Astrocyte of the spinal cord (primary cell): ENCODE results near the gene C12orf42.

Experiments
- DNase-seq: peaks from one replicate; pipeline ENCODE4 v3.0.0; 2011; ENCODE audit warnings: low read depth, low spot score
- H3K4me3 ChIP-seq: 2 replicates; pipeline ENCODE4 v1.5.1; 2011; ENCODE audit warnings: low read depth, mild to moderate bottlenecking, low read length, moderate library complexity
- CTCF ChIP-seq: IDR thresholded peaks from 2 replicates; pipeline ENCODE4 v1.5.1; 2012; ENCODE audit warnings: low read depth, mild to moderate bottlenecking, low read length, inconsistent platforms
- in situ Hi-C: cut with HindIII; loops from 2 replicates; pipeline ENCODE4 v1.10.0; 2017; ENCODE audit warnings: low sequenced_read_pairs

C12orf42 gene

GRCh38 chr12:103333676-103334075, 162.1 kb downstream of the C12orf42 start:
- TF ChIP-seq CTCF, result no peak
- H3K4me3 ChIP-seq, result no peak overlapping the region
- DNase-seq, result no peak
- in situ Hi-C loops, result no loop called here

GRCh38 chr12:103331643-103332042, 164.1 kb downstream of the C12orf42 start:
- no peak for DNase-seq
- TF ChIP-seq CTCF, result no peak
- in situ Hi-C loops, result no loop called here
- H3K4me3 ChIP-seq, result no peak overlapping the region

- H3K4me3 ChIP-seq, result no peak overlapping the region
- in situ Hi-C loops, result no loop called here
- no peak for DNase-seq
- no peak for TF ChIP-seq CTCF
Observed at GRCh38 chr12:103330672-103331071, 165.1 kb downstream of the C12orf42 start.

GRCh38 chr12:103327676-103328075, 168.1 kb downstream of the C12orf42 start:
- H3K4me3 ChIP-seq, result no peak overlapping the region
- no peak for DNase-seq
- TF ChIP-seq CTCF, result no peak
- in situ Hi-C loops, result no loop called here

GRCh38 chr12:103326190-103326589, 169.6 kb downstream of the C12orf42 start:
- in situ Hi-C loops, result no loop called here
- no peak overlapping the region for H3K4me3 ChIP-seq
- TF ChIP-seq CTCF, result no peak
- DNase-seq, result no peak

- no peak overlapping the region for H3K4me3 ChIP-seq
- DNase-seq, result no peak
- no peak for TF ChIP-seq CTCF
- in situ Hi-C loops, result no loop called here
Observed at GRCh38 chr12:103318566-103318965, 177.2 kb downstream of the C12orf42 start.

GRCh38 chr12:103317220-103317619, 178.5 kb downstream of the C12orf42 start:
- no peak overlapping the region for H3K4me3 ChIP-seq
- no peak for TF ChIP-seq CTCF
- DNase-seq, result no peak
- in situ Hi-C loops, result no loop called here
